HL-60 (cell line): ENCODE results near the gene PRKAR2B.

ENCODE experiments used
- CTCF ChIP-seq: IDR thresholded peaks from one replicate; pipeline ENCODE4 v1.5.1; 2011; ENCODE audit warnings: low read length, control low read depth, inconsistent platforms; ENCODE audit not compliant: insufficient read depth
- GABPA ChIP-seq: IDR thresholded peaks from 2 replicates; pipeline ENCODE4 v1.6.1; 2012; ENCODE audit warnings: low read depth
- POLR2AphosphoS5 ChIP-seq: IDR thresholded peaks from 2 replicates; pipeline ENCODE4 v1.6.1; 2012; ENCODE audit warnings: low read depth
- REST ChIP-seq: IDR thresholded peaks from 2 replicates; pipeline ENCODE4 v1.6.1; 2012; ENCODE audit warnings: low read depth; ENCODE audit not compliant: insufficient replicate concordance
- SPI1 ChIP-seq: IDR thresholded peaks from 2 replicates; pipeline ENCODE4 v1.6.1; 2012; ENCODE audit warnings: low read depth, mild to moderate bottlenecking, borderline replicate concordance

GRCh38 chr7:107179326-107180164, 135.0 kb downstream of the PRKAR2B start:
- TF ChIP-seq REST (no peak), CTCF (no peak), POLR2AphosphoS5 (no peak), SPI1 (no peak), GABPA (no peak)
